CD14-positive monocyte (primary cell): ENCODE data around the gene SZRD1. TPM values are rescaled to one million over a fixed set of nuclear protein-coding genes. Genes with fewer than 3 reads are reported as not detected.
A peak's percentile ranks its signal among the peaks of the same experiment; 100 is the strongest.

Source experiments
- DNase-seq, 3 donors: peaks; one replicate each; pipeline ENCODE4 v3.0.0-alpha.2; 2011 to 2022
- H2AFZ ChIP-seq: 2 replicates; pipeline ENCODE4 v1.6.0; 2012; ENCODE audit warnings: mild to moderate bottlenecking, low read depth, low read length, inconsistent platforms; ENCODE audit not compliant: insufficient read depth, poor library complexity, severe bottlenecking
- H3K27ac ChIP-seq, 2 donors: 1 replicate in 1 of 2; 2 replicates in 1 of 2; pipeline ENCODE4 v1.5.1; 2012 to 2013; ENCODE audit warnings: low read length in 2 of 2, control low read depth in 1 of 2, inconsistent platforms in 1 of 2, low read depth in 1 of 2, mild to moderate bottlenecking in 1 of 2
- H3K27me3 ChIP-seq, 2 donors: one replicate each; pipeline versions ENCODE4 v1.6.0 to v1.6.1; 2011 to 2013; ENCODE audit warnings: low read length in 2 of 2; ENCODE audit not compliant: control insufficient read depth in 2 of 2, insufficient read depth in 2 of 2
- H3K36me3 ChIP-seq, 2 donors: replicated peaks in 1 of 2; 1 replicate in 1 of 2; 2 replicates in 1 of 2; pipeline versions ENCODE4 v1.5.1 to v1.6.1; 2012 to 2013; ENCODE audit warnings: low read length in 2 of 2, control low read depth in 1 of 2, inconsistent platforms in 1 of 2, mild to moderate bottlenecking in 1 of 2; ENCODE audit not compliant: insufficient read depth in 2 of 2, control insufficient read depth in 1 of 2
- H3K4me1 ChIP-seq, 2 donors: 1 replicate in 1 of 2; 2 replicates in 1 of 2; pipeline versions ENCODE4 v1.5.1 to v1.6.1; 2012 to 2013; ENCODE audit warnings: low read length in 2 of 2, control low read depth in 1 of 2, inconsistent platforms in 1 of 2, mild to moderate bottlenecking in 1 of 2, moderate library complexity in 1 of 2; ENCODE audit not compliant: insufficient read depth in 2 of 2, control insufficient read depth in 1 of 2
- H3K4me2 ChIP-seq: replicated peaks from 2 replicates; pipeline ENCODE3; 2012; ENCODE audit warnings: low read length, moderate library complexity, mild to moderate bottlenecking; ENCODE audit not compliant: poor library complexity, severe bottlenecking; ENCODE audit errors: extremely low read depth
- H3K4me3 ChIP-seq, 3 experiments: fragments of 200-600 bp in 1 of 3; sonication (generic) in 1 of 3; replicated peaks in 1 of 3; 1 replicate in 2 of 3; 2 replicates in 1 of 3; pipeline ENCODE4 v1.5.1; 2011 to 2013; ENCODE audit warnings: low read length in 3 of 3, mild to moderate bottlenecking in 3 of 3, control low read depth in 2 of 3, low read depth in 2 of 3, inconsistent platforms in 1 of 3, moderate library complexity in 1 of 3
- H3K79me2 ChIP-seq: 2 replicates; pipeline ENCODE4 v1.6.0; 2012; ENCODE audit warnings: mild to moderate bottlenecking, control low read depth, inconsistent platforms, low read length, moderate library complexity; ENCODE audit not compliant: insufficient read depth
- H3K9ac ChIP-seq: 2 replicates; pipeline ENCODE4 v1.6.0; 2017; ENCODE audit warnings: low read length, mild to moderate bottlenecking; ENCODE audit not compliant: insufficient read depth, poor library complexity, severe bottlenecking
- H3K9me3 ChIP-seq, 2 donors: replicated peaks in 1 of 2; 1 replicate in 1 of 2; 2 replicates in 1 of 2; pipeline versions ENCODE4 v1.5.1 to v1.6.1; 2012 to 2013; ENCODE audit warnings: low read length in 2 of 2, control low read depth in 1 of 2; ENCODE audit not compliant: control insufficient read depth in 1 of 2, insufficient read depth in 1 of 2
- H4K20me1 ChIP-seq: 2 replicates; pipeline ENCODE4 v1.6.0; 2012; ENCODE audit warnings: mild to moderate bottlenecking, low read length, control low read depth, moderate library complexity; ENCODE audit not compliant: insufficient read depth
- H3K27ac Mint-ChIP-seq, 7 donors: one replicate each; pipeline ENCODE4 v1.8.0; 2020; ENCODE audit warnings: mild to moderate bottlenecking in 7 of 7, mixed read lengths in 7 of 7, moderate library complexity in 6 of 7, inconsistent platforms in 2 of 7
- H3K27me3 Mint-ChIP-seq, 3 donors: one replicate each; pipeline ENCODE4 v1.8.0; 2021 to 2022; ENCODE audit warnings: low read depth in 3 of 3, mild to moderate bottlenecking in 3 of 3, mixed read lengths in 3 of 3, moderate library complexity in 3 of 3, inconsistent platforms in 1 of 3
- H3K36me3 Mint-ChIP-seq, 2 donors: one replicate each; pipeline ENCODE4 v1.8.0; 2020; ENCODE audit warnings: mixed read lengths in 2 of 2, inconsistent platforms in 1 of 2, mild to moderate bottlenecking in 1 of 2
- H3K4me1 Mint-ChIP-seq: one replicate; pipeline ENCODE4 v1.8.0; 2020; ENCODE audit warnings: mild to moderate bottlenecking, mixed read lengths
- H3K4me3 Mint-ChIP-seq, 2 donors: one replicate each; pipeline ENCODE4 v1.8.0; 2020; ENCODE audit warnings: mild to moderate bottlenecking in 2 of 2, mixed read lengths in 2 of 2, moderate library complexity in 1 of 2
- H3K9me3 Mint-ChIP-seq, 7 donors: one replicate each; pipeline ENCODE4 v1.8.0; 2020 to 2022; ENCODE audit warnings: mixed read lengths in 7 of 7, mild to moderate bottlenecking in 6 of 7, moderate library complexity in 6 of 7, inconsistent platforms in 2 of 7
- WGBS: methylation state at CpG from one replicate; pipeline ENCODE4 v1.1.5; 2013; ENCODE audit warnings: missing lambda C conversion rate; ENCODE audit not compliant: insufficient coverage; 5-methylcytosine and 5-hydroxymethylcytosine counted together
- intact Hi-C, 2 donors: fragments of 100-400 bp; cut with micrococcal nuclease; formaldehyde crosslinking; loops; one replicate each; pipeline versions ENCODE4 v1.15.0 to v1.15.1; 2023
- polyA plus RNA-seq, 3 donors: library from polyadenylated mRNA; depleted of rRNA in 1 of 3; unstranded in 2 of 3; stranded (reverse) in 1 of 3; fragments of 300-500 nt in 2 of 3; fragments of >200 nt in 1 of 3; fragmentation: Illumina TruSeq in 2 of 3; gene quantifications; 1 replicate in 2 of 3; 2 replicates in 1 of 3; pipeline ENCODE4 v1.2.3, GENCODE V29; 2012 to 2021
- TF ChIP-seq, protein P1 (sequence below): fragments of 200-600 bp; IDR thresholded peaks from one replicate; pipeline ENCODE4 v1.8.0; 2022; ENCODE audit warnings: antibody characterized with exemption, mild to moderate bottlenecking

SZRD1 gene
- polyA plus RNA-seq, 3 donors = 46.4 to 50.5 (median 47.2) TPM

DNA sequence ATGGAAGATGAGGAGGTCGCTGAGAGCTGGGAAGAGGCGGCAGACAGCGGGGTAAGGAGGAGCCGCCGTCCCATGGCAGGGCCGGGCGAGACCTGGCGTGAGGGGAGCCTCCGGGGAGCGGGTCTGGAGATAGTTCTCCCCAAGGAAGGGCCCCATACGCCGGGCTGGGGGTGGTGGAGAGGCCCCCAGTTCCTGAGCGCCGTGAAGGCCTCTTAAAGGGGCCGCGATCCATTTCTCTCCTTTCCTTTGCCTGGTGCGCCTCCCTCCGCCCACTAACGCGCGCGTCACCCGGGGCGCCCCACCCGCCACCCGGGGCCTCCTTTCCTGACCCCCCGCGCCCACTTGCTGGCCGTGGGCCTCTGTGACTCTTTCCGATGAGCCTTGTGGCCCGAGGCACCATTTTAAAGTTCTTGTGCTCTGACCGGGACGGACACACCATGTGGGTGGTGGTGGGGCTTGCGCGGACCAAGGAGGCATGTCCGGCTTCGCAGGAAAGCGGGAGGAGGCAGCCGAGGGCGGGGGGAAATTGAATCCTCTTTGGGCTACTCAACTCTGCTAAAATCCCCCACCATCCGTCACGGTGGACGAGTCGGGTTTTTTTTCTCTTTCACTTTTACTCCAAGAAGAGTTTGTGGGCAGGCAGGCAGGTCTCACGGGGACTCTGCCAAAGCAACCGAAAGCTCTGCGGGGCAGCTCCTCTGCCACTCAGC is 371 bp downstream of the SZRD1 start:
- H3K79me2 ChIP-seq = peaks cover 51% of the 10 kb centered on the region
- H3K4me3 Mint-ChIP-seq = peak overlapping the region; percentile 96
- H3K9me3 Mint-ChIP-seq = no peaks in the 10 kb centered on the region

More for the DNA sequence above, 371 bp downstream of the SZRD1 start:
- H3K27ac ChIP-seq = peak overlapping the region; percentile 92 to 99
- H3K4me1 ChIP-seq = peaks cover 63 to 78% of the 10 kb centered on the region in 2 donors
- no peaks in the 10 kb centered on the region for H3K27me3 ChIP-seq
- H4K20me1 ChIP-seq = peaks cover 49% of the 10 kb centered on the region
- Mint-ChIP-seq H3K36me3 (peaks cover 6 to 7% of the 10 kb centered on the region in 2 donors), H3K27me3 (no peaks in the 10 kb centered on the region), H3K27ac (peak overlapping the region; percentile 98 to 100 (median 99)), H3K4me1 (peaks cover 69% of the 10 kb centered on the region)
- peak overlapping the region; percentile 87 for H3K4me2 ChIP-seq
- H3K9ac ChIP-seq = peak overlapping the region; percentile 99
- peak overlapping the region; percentile 78 to 98 (median 87) for H3K4me3 ChIP-seq
- no peaks in the 10 kb centered on the region for H3K9me3 ChIP-seq
- peak overlapping the region; percentile 65 for H2AFZ ChIP-seq
- DNase-seq = peak; percentile 72 to 89 (median 88)
- TF ChIP-seq, protein P1, sequence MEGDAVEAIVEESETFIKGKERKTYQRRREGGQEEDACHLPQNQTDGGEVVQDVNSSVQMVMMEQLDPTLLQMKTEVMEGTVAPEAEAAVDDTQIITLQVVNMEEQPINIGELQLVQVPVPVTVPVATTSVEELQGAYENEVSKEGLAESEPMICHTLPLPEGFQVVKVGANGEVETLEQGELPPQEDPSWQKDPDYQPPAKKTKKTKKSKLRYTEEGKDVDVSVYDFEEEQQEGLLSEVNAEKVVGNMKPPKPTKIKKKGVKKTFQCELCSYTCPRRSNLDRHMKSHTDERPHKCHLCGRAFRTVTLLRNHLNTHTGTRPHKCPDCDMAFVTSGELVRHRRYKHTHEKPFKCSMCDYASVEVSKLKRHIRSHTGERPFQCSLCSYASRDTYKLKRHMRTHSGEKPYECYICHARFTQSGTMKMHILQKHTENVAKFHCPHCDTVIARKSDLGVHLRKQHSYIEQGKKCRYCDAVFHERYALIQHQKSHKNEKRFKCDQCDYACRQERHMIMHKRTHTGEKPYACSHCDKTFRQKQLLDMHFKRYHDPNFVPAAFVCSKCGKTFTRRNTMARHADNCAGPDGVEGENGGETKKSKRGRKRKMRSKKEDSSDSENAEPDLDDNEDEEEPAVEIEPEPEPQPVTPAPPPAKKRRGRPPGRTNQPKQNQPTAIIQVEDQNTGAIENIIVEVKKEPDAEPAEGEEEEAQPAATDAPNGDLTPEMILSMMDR = no peak
- 1% methylated on average over 18 of the region's 47 CpGs for WGBS
- intact Hi-C loops = loop anchor here in 1 of 2 donors (2.0 to 10.0 kb wide), 4 partner anchors 15 to 845 kb away; partner anchors contain the start of genes CASP9, FBXO42 and NECAP2
- H3K36me3 ChIP-seq = no peaks in the 10 kb centered on the region
